ENCODE results near the gene CHMP6. TPM values are rescaled to one million over a fixed set of nuclear protein-coding genes. Genes with fewer than 3 reads are reported as not detected.

CHMP6 gene
- total and polyA plus RNA-seq, 5 donors: 18.4 to 24.6 (median 20.4) TPM

DNA sequence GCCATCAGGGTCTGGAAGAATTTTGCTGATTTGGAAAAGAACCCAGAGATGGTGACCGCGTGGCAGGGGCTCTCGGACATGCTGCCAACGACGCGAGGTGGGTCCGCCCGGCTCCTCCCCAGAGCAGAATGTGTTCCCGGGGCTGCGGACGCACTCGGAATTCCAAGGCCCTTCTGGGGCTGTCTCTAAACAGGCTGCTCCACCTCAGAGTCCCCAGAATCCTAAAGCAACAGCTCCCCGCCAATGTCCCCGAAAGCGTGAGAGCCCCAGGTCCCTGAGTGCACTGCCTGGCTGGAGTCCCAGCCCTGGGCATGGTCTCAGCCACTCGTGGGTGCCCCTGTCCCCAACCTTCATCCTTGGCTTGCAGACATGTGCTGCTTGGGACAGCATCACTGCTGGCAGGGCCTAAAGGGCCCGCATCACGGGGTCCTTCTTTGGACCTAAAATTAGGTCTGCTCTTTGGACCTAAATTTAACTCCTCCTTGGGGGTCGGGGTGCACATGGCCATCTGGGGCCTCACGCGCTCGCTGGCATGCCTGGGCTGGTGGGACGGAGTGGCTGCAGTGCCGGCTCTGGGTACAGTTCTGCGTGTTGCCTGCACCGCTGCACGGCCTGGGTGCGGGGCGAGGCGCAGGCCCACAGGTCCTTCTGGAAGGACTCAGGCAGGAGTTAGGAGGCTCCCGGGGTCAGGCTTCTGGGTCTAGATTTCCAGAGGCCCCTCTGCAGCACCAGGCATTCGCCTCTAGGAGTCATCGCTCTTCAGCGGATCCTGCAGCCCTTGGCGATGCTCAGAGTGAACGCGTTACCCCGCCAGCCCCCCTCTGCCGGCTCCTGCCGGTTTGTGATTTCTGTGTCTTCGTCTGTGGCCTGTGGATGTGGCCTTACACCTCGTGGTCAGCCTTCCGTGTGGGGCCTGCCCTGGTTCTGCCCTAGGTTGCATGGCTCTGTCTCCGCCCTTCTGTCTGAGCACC is 41.9 kb upstream of the CHMP6 start:
- H3K27me3 ChIP-seq (ENCODE audit: control insufficient read depth, insufficient read depth): no peaks in the 10 kb centered on the region
- DNase-seq (peak in 2 of 3 donors; percentile 47 to 65), ATAC-seq (peak; percentile 46 to 50)
- H3K27ac ChIP-seq (ENCODE audit: low read length): no peak overlapping the region
- no peaks in the 10 kb centered on the region for H3K4me1 ChIP-seq (ENCODE audit: control insufficient read depth, insufficient read depth, low read length)
- H3K4me3 ChIP-seq (ENCODE audit: low read length): no peak overlapping the region
- intact Hi-C loops (cut with DNase I): no loop called here
- 80% methylated on average over 44 of the region's 44 CpGs for WGBS
- H3K9me3 ChIP-seq (ENCODE audit: control insufficient read depth, low read length): no peaks in the 10 kb centered on the region

DNA sequence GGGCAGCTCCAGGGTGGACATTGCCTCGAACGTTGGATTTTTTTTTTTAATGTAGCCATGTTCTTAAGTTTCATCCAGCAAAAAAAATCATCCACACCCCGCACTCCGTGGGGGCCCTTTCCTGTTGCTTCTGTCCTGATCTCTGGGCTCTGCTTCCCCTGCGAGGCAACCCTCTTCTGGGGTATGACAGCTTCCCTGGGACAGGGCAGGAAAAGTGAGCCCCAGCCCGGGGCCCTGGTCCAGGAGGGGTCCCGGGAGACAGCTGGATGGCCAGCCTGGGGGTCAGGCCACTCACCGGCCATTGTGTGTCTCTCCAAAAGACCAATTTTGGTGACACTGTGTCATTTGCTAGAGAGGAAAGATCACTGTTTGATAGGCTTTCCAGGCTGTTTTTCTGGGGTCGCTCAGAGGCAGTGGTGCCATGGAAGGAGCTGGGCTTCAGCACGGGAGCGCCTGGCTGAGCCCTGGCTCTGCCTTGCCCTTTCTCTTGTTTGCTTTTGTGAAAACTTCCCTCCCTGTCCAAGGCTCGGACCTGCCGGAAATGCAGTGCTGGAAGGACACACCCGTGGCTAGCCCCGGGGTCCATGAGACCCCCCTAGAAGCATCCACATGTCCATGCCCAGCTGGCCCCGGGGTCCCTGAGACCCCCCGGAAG is 41.0 kb upstream of the CHMP6 start:
- ATAC-seq: no peak
- no peaks in the 10 kb centered on the region for H3K4me1 ChIP-seq (ENCODE audit: control insufficient read depth, insufficient read depth, low read length)
- 93% methylated on average over 17 of the region's 17 CpGs for WGBS
- no peaks in the 10 kb centered on the region for H3K9me3 ChIP-seq (ENCODE audit: control insufficient read depth, low read length)
- peak in 2 of 3 donors; percentile 7 to 30 for DNase-seq
- no peak overlapping the region for H3K4me3 ChIP-seq (ENCODE audit: low read length)
- no peaks in the 10 kb centered on the region for H3K27me3 ChIP-seq (ENCODE audit: control insufficient read depth, insufficient read depth)
- no peak overlapping the region for H3K27ac ChIP-seq (ENCODE audit: low read length)
- intact Hi-C loops (cut with DNase I): no loop called here

DNA sequence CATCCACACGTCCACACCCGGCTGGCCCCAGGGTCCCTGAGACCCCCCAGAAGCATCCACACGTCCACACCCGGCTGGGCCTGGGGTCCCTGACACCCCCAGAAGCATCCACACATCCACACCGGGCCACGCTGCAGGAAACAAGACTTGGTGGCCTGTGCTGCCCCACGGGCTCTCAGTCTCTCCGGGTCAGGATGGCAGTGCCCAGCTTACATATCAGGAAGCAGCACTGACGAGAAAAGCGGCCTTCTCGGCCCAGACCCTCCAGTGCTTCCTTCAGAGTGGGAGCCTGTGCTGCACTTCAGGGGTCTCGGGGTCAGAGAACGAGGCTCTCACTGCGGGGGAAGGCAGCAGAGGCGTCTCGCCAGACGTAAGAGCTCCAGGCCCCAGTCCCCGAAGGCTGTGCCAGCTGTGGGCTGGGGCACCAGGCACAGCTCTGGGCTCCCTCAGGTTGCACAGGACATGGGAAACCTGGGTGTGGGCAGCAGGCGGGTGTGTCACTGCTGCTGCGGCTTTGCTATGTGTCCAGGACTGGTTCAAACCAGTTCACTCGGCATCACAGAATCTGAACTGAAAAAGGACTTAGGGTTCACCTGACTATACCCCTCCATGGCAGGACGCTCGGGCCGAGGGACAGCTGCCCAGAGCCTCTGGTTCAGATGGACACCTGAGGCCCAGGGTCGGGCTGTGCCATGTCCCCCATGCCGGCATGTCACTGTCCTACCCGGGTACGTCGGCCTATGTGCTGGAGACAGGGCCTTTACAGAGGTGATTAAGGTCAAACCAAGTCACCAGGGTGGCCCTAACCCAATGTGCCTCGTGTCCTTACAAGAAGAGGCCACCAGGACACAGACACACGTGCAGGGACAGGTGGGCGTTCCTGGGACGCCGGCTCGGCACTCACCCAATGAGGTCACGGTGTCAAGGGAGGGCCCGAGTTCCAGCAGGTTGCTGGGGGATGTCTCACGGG is 40.2 kb upstream of the CHMP6 start:
- DNase-seq (peak in 1 of 3 donors; percentile 37), ATAC-seq (no peak)
- Histone ChIP-seq H3K9me3 (ENCODE audit: control insufficient read depth, low read length) (no peaks in the 10 kb centered on the region), H3K27me3 (ENCODE audit: control insufficient read depth, insufficient read depth) (no peaks in the 10 kb centered on the region), H3K27ac (ENCODE audit: low read length) (no peak overlapping the region), H3K4me1 (ENCODE audit: control insufficient read depth, insufficient read depth, low read length) (no peaks in the 10 kb centered on the region), H3K4me3 (ENCODE audit: low read length) (no peak overlapping the region)
- WGBS: 94% methylated on average over 38 of the region's 38 CpGs
- intact Hi-C loops (cut with DNase I): no loop called here

DNA sequence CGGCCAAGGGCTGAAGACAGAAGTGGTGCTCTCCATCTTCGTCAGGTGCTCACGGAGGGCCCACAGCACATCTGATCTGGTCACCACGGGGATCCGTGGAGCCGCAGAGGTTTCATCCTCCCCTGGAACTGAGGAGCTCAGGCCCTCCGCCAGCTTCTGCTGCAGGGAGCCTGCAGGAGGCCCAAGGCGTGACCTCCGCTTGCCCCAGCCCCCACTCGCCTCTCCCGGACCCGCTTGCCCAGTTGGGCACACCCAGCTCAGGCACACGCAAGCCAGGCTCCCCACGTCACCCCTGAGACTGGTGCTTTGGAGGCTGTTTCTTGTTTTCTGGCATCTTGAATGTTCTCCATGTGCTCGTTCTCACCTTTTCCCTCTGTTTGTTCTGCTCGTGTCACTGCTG is 39.4 kb upstream of the CHMP6 start:
- intact Hi-C loops (cut with DNase I): no loop called here
- DNase-seq (peak in 1 of 3 donors; percentile 6), ATAC-seq (no peak)
- WGBS: 91% methylated on average over 16 of the region's 16 CpGs
- H3K9me3 ChIP-seq (ENCODE audit: control insufficient read depth, low read length): no peaks in the 10 kb centered on the region
- no peaks in the 10 kb centered on the region for H3K4me1 ChIP-seq (ENCODE audit: control insufficient read depth, insufficient read depth, low read length)
- no peaks in the 10 kb centered on the region for H3K27me3 ChIP-seq (ENCODE audit: control insufficient read depth, insufficient read depth)
- no peak overlapping the region for H3K4me3 ChIP-seq (ENCODE audit: low read length)
- no peak overlapping the region for H3K27ac ChIP-seq (ENCODE audit: low read length)

DNA sequence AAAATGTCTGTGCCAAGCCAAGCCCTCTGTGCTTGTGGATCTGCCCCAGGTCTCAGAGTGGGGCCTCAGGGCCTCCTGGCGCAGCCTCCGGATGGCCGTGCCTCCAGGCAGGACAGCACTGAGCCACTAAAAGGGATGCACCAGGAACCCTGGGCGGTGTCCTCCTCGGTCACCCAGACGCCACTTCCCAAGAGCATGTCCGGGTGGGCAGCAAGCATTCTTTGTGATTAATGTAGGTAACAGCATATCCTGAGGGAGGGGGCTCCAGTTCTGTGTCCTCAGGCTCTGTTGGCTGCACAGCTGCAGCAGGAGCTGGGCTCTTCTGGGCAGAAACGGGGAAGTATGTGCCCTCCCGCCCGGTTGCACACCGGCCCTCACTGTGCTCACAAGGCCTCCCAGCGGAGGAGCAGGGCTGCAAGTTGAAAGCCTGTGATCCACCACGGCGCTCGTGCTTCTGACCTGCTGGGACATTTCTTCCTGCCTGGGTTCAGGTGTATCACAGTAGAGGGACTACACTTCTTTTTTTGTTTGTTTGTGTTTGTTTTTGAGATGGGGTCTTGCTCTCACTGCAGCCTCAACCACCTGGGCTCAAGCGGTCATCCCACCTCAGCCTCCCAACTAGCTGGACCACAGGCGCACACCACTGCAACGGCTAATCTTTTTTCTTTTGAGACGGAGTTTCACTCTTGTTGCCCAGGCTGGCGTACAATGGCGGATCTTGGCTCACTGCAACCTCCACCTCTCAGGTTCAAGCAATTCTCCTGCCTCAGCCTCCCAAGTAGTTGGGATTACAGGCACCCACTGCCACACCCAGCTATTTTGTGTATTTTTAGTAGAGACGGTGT is 37.9 kb upstream of the CHMP6 start:
- H3K9me3 ChIP-seq (ENCODE audit: control insufficient read depth, low read length): no peaks in the 10 kb centered on the region
- intact Hi-C loops (cut with DNase I): no loop called here
- H3K27ac ChIP-seq (ENCODE audit: low read length): no peak overlapping the region
- ATAC-seq: no peak
- no peak overlapping the region for H3K4me3 ChIP-seq (ENCODE audit: low read length)
- DNase-seq: peak in 2 of 3 donors; percentile 24 to 41
- no peaks in the 10 kb centered on the region for H3K27me3 ChIP-seq (ENCODE audit: control insufficient read depth, insufficient read depth)
- 97% methylated on average over 22 of the region's 22 CpGs for WGBS
- peaks cover under 1% of the 10 kb centered on the region for H3K4me1 ChIP-seq (ENCODE audit: control insufficient read depth, insufficient read depth, low read length)

DNA sequence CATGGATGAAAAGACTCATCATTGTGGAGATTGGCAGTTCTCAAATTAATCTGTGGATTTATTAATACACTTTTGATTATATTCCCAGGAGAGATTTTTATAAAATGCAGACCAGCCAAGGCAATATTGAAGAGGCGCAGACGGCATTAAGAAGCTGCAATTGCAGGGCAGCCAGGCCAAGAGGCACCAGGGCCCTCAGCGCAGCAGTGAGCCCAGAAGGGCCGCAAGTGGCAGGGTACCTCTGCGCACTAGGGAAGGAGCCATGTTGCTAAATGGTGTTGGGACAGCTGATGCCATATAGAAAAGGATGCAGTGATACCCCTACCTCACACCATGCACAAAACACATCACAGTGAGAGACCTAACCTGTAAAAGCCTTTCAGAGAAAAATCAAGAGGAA is 36.6 kb upstream of the CHMP6 start:
- 96% methylated on average over 5 of the region's 5 CpGs for WGBS
- Histone ChIP-seq H3K27me3 (ENCODE audit: control insufficient read depth, insufficient read depth) (no peaks in the 10 kb centered on the region), H3K27ac (ENCODE audit: low read length) (no peak overlapping the region), H3K4me3 (ENCODE audit: low read length) (no peak overlapping the region), H3K9me3 (ENCODE audit: control insufficient read depth, low read length) (no peaks in the 10 kb centered on the region), H3K4me1 (ENCODE audit: control insufficient read depth, insufficient read depth, low read length) (peaks cover 11% of the 10 kb centered on the region)
- DNase-seq: peak in 2 of 3 donors; percentile 2 to 24
- no peak for ATAC-seq
- intact Hi-C loops (cut with DNase I): no loop called here

DNA sequence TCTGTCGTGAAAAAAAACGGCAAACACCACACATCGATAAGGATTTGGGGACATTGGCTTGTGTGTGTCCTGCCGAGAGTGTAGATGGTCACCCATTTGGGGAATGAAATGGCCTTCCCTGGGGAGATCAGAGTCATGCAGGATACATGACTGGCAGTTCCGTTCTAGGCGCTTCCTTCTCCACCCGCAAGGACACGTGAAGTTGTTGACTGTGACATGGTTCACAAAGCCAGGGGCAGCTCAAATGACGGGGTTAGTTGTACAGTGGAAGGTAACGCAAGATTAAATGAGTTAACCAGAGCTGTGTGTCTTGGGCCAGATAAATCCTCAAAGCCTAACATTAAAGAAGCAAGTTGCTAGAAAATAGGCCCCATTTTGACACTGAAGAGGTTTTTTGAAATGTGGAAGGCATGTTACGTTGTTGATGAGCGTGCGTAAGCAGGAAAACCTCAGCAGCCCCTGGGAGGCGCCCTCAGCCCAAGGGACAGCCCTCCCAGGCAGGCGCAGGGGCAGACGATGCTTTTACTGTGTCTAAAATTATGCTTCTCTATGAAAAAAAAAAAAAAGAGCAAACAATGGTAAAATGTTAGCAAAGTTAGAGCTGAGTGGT is 35.9 kb upstream of the CHMP6 start:
- DNase-seq: peak in 1 of 3 donors; percentile 18
- ATAC-seq: no peak
- Histone ChIP-seq H3K27ac (ENCODE audit: low read length) (no peak overlapping the region), H3K4me3 (ENCODE audit: low read length) (no peak overlapping the region), H3K9me3 (ENCODE audit: control insufficient read depth, low read length) (no peaks in the 10 kb centered on the region), H3K27me3 (ENCODE audit: control insufficient read depth, insufficient read depth) (no peaks in the 10 kb centered on the region), H3K4me1 (ENCODE audit: control insufficient read depth, insufficient read depth, low read length) (peaks cover 11% of the 10 kb centered on the region)
- 92% methylated on average over 16 of the region's 16 CpGs for WGBS
- intact Hi-C loops (cut with DNase I): no loop called here

DNA sequence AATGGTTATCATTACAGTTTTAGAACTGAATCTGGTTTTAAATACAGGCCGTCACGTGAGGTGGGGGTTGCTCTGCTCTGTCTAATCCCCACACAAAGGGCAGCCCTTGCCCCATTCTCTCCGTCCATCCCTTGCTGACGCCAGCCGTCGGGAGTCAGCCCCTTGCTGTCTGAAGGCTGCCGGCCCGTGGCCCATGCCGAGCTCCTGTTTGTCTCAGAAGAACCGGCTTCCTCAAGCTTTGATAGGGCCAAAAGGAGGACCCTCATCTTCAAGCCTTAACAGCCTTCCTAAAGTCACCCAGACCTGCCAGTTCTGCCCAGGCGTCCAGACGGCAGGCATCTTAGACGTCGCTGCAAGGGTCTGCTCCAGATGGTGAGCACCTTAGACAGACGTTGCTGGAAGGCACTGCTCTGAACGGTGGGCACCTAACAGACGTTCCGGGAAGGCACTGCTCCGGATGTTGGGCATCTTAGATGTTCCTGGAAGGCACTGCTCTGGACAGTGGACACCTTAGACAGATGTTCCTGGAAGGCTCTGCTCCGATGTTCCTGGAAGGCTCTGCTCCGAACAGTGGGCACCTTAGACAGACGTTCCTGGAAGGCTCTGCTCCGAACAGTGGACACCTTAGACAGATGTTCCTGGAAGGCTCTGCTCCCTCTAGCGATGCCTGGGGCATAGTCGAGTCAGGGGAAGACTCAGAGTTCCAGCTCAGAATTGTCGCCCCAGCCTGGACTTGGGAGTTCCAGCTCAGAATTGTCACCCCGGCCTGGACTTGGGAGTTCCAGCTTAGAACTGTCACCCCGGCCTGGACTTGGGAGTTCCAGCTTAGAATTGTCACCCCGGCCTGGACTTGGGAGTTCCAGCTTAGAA is 35.1 kb upstream of the CHMP6 start:
- H3K4me3 ChIP-seq (ENCODE audit: low read length): no peak overlapping the region
- 91% methylated on average over 28 of the region's 29 CpGs for WGBS
- H3K9me3 ChIP-seq (ENCODE audit: control insufficient read depth, low read length): no peaks in the 10 kb centered on the region
- no peak for ATAC-seq
- peaks cover 11% of the 10 kb centered on the region for H3K4me1 ChIP-seq (ENCODE audit: control insufficient read depth, insufficient read depth, low read length)
- intact Hi-C loops (cut with DNase I): no loop called here
- DNase-seq: peak in 1 of 3 donors; percentile 45
- no peaks in the 10 kb centered on the region for H3K27me3 ChIP-seq (ENCODE audit: control insufficient read depth, insufficient read depth)
- H3K27ac ChIP-seq (ENCODE audit: low read length): no peak overlapping the region

DNA sequence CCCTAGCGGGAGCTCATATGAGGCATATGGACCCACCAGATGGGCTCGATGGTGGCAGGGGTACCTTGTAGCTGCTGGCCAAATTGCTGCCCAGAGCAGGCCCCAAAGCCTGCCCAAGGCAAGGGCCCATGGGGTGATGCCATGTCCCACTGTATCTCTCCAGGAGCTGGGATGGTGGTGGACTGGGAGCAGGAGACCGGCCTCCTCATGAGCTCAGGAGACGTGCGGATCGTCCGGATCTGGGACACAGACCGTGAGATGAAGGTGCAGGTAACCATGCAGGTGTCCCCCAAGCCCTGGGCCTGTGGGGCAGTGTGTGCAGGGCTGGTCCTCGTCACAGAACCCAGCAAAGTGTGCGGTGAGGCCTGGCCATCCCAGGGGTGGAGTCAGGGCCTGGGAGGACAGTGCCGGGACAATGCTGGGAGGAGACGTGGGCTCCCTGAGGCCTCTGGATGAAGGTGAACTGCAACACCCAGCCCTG is 34.1 kb upstream of the CHMP6 start:
- Histone ChIP-seq H3K9me3 (ENCODE audit: control insufficient read depth, low read length) (no peaks in the 10 kb centered on the region), H3K27ac (ENCODE audit: low read length) (no peak overlapping the region), H3K4me1 (ENCODE audit: control insufficient read depth, insufficient read depth, low read length) (peaks cover 11% of the 10 kb centered on the region), H3K4me3 (ENCODE audit: low read length) (no peak overlapping the region), H3K27me3 (ENCODE audit: control insufficient read depth, insufficient read depth) (no peaks in the 10 kb centered on the region)
- ATAC-seq (no peak), DNase-seq (peak in 1 of 3 donors; percentile 32)
- 95% methylated on average over 12 of the region's 12 CpGs for WGBS
- intact Hi-C loops (cut with DNase I): no loop called here

Data from right cardiac atrium (tissue), 5 donors.